Stimulated activated CD4-positive, alpha-beta T cell treated with anti-CD3 and anti-CD28 coated beads, Interleukin-2, amount 100 ng/mL, for 4 hours (primary cell): Measurements from ENCODE around the gene PLEKHG5.
"Not testable (repeated sequence)": the region's sequence is repeated elsewhere in the genome, so short reads cannot be mapped to it uniquely, and the experiment has no call there.

Experiments used
- DNase-seq: peaks from one replicate; pipeline ENCODE4 v3.0.0-alpha.2; 2020; ENCODE audit warnings: low read depth

PLEKHG5 gene

GRCh38 chr1:6445062-6445763 lies 46.3 kb downstream of the PLEKHG5 start:
- DNase-seq, result no peak

- no peak for DNase-seq
Measured at GRCh38 chr1:6444377-6444776, 47.1 kb downstream of the PLEKHG5 start.

GRCh38 chr1:6443339-6444115 lies 47.9 kb downstream of the PLEKHG5 start:
- DNase-seq, result no peak

GRCh38 chr1:6441586-6441985 lies 49.9 kb downstream of the PLEKHG5 start:
- DNase-seq, result no peak

- DNase-seq, result peak; percentile 58
Measured at GRCh38 chr1:6440198-6441126, 51.0 kb downstream of the PLEKHG5 start.

- DNase-seq, result peak; percentile 61
Measured at GRCh38 chr1:6438047-6438525, 53.4 kb downstream of the PLEKHG5 start.

GRCh38 chr1:6437012-6437700 lies 54.3 kb downstream of the PLEKHG5 start:
- DNase-seq, result not testable (repeated sequence)

GRCh38 chr1:6436277-6436676 lies 55.2 kb downstream of the PLEKHG5 start:
- not testable (repeated sequence) for DNase-seq

- DNase-seq, result no peak
Measured at GRCh38 chr1:6435547-6435946, 55.9 kb downstream of the PLEKHG5 start.

GRCh38 chr1:6435129-6435528 lies 56.3 kb downstream of the PLEKHG5 start:
- no peak for DNase-seq

GRCh38 chr1:6434186-6434585 lies 57.3 kb downstream of the PLEKHG5 start:
- DNase-seq, result no peak

GRCh38 chr1:6431645-6432579 lies 59.6 kb downstream of the PLEKHG5 start:
- not testable (repeated sequence) for DNase-seq

GRCh38 chr1:6429660-6430411 lies 61.6 kb downstream of the PLEKHG5 start:
- DNase-seq, result not testable (repeated sequence)

GRCh38 chr1:6428453-6428852 lies 63.0 kb downstream of the PLEKHG5 start:
- not testable (repeated sequence) for DNase-seq

- no peak for DNase-seq
Measured at GRCh38 chr1:6427441-6428390, 63.8 kb downstream of the PLEKHG5 start.

- no peak for DNase-seq
Measured at GRCh38 chr1:6426972-6427350, 64.5 kb downstream of the PLEKHG5 start.

GRCh38 chr1:6426277-6426971 lies 65.0 kb downstream of the PLEKHG5 start:
- DNase-seq, result no peak

GRCh38 chr1:6425658-6426057 lies 65.8 kb downstream of the PLEKHG5 start:
- DNase-seq, result no peak
